Measurements from ENCODE around the gene PHF2.

Gene PHF2

DNA sequence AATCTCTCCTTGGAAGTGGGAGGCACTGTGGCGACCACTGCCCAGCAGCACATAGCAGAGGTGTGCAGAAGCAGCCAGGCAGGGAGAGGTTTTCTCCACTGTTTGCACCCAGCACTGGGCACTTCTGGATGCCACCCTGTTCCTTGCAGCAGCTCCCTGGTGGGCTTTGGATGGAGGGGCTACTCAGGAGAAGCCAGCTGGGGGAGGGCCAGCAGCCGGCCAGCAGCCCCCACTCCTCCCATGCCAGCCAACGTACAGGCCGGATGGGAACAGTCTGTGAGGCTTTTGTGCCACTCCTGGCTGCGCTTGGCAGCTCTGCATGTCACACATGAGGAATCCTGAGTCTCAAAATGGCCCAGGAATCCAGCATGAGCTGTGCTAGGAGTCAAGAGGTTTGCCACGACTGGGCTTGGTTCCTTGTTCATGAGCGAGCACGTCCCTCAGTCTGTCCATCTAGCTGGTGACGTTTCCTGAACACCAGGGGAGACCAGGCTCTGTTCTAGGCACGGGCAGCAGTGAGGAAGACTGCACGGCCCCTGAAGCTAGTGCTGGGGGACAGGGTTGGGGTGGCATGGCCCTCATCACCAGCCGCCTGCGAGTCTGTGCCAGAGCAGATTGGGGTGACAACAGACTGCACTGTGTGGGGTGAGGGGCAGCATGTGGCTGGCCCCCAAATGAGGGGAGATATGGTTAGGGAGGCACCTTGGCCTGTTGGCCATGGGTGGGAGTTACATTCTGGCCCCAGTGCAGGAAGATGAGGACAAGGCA, 10.1 kb downstream of the PHF2 start:
- H3K4me1 ChIP-seq (ENCODE audit: control insufficient read depth in 1 of 2, insufficient read depth in 2 of 2, low read length in 2 of 2), result peaks cover 20 to 23% of the 10 kb centered on the region in 2 donors
- no peak overlapping the region for H3K9ac ChIP-seq (ENCODE audit: low read depth in 1 of 2, low read length in 2 of 2)
- no peaks in the 10 kb centered on the region for H3K27me3 ChIP-seq (ENCODE audit: control insufficient read depth in 1 of 2, insufficient read depth in 2 of 2, low read length in 2 of 2)
- peaks cover 0 to 6% of the 10 kb centered on the region in 2 donors for H3K9me3 ChIP-seq (ENCODE audit: control insufficient read depth in 1 of 2, low read length in 2 of 2)
- no peak overlapping the region for H3K27ac ChIP-seq (ENCODE audit: low read depth, low read length)
- no peaks in the 10 kb centered on the region for H3K36me3 ChIP-seq (ENCODE audit: control insufficient read depth in 1 of 2, insufficient read depth in 2 of 2, low read length in 2 of 2)
- H3K4me3 ChIP-seq (ENCODE audit: low read depth in 1 of 2, low read length in 2 of 2), result no peak overlapping the region

- no peak overlapping the region for H3K27ac ChIP-seq (ENCODE audit: low read depth, low read length)
- H3K27me3 ChIP-seq (ENCODE audit: control insufficient read depth in 1 of 2, insufficient read depth in 2 of 2, low read length in 2 of 2), result no peaks in the 10 kb centered on the region
- H3K9ac ChIP-seq (ENCODE audit: low read depth in 1 of 2, low read length in 2 of 2), result no peak overlapping the region
- no peak overlapping the region for H3K4me3 ChIP-seq (ENCODE audit: low read depth in 1 of 2, low read length in 2 of 2)
- no peaks in the 10 kb centered on the region for H3K36me3 ChIP-seq (ENCODE audit: control insufficient read depth in 1 of 2, insufficient read depth in 2 of 2, low read length in 2 of 2)
- H3K4me1 ChIP-seq (ENCODE audit: control insufficient read depth in 1 of 2, insufficient read depth in 2 of 2, low read length in 2 of 2), result peaks cover 12 to 15% of the 10 kb centered on the region in 2 donors
- peaks cover 0 to 6% of the 10 kb centered on the region in 2 donors for H3K9me3 ChIP-seq (ENCODE audit: control insufficient read depth in 1 of 2, low read length in 2 of 2)
Observed at GRCh38 chr9:93587284-93587650, 10.9 kb downstream of the PHF2 start.

DNA sequence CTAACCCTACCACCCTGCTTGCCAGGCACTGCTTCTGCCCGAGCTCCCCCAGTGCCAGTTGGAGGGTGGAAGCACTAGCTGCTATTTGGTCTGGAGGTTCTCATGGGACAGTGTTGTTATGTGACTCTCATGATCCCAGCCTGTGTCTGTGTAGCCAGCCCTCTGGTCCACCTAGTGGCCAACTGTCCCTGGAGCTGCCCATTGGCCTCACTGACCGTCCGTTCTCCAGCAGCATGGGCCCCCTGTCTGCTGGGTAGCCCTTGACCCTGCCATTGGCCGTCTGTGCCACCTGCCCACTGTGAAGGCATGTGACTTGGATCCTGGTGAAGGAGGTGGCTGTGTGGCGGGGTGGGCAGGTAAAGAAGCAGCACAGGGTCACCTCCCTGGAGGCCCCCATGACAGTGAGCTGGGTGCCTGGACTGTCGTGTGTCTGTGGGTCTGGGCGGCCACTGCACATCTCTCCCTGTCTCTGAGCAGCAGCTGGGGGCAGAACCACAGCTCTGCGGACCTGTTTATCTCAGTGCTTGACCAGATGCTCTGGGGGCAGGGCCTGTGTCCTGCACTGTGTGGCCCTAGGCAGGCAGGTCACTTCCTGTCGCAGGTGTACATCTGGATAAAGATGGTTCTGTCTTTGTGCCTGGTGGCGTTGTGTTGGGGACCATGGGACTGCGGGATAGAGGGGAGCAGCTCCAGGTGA, 11.4 kb downstream of the PHF2 start:
- H3K4me1 ChIP-seq (ENCODE audit: control insufficient read depth in 1 of 2, insufficient read depth in 2 of 2, low read length in 2 of 2), result peaks cover 7 to 10% of the 10 kb centered on the region in 2 donors

GRCh38 chr9:93588641-93589609, 12.5 kb downstream of the PHF2 start:
- no peak overlapping the region for H3K9ac ChIP-seq (ENCODE audit: low read depth in 1 of 2, low read length in 2 of 2)
- peaks cover 0 to 6% of the 10 kb centered on the region in 2 donors for H3K9me3 ChIP-seq (ENCODE audit: control insufficient read depth in 1 of 2, low read length in 2 of 2)
- H3K27ac ChIP-seq (ENCODE audit: low read depth, low read length), result no peak overlapping the region
- H3K36me3 ChIP-seq (ENCODE audit: control insufficient read depth in 1 of 2, insufficient read depth in 2 of 2, low read length in 2 of 2), result no peaks in the 10 kb centered on the region
- no peak overlapping the region for H3K4me3 ChIP-seq (ENCODE audit: low read depth in 1 of 2, low read length in 2 of 2)
- H3K4me1 ChIP-seq (ENCODE audit: control insufficient read depth in 1 of 2, insufficient read depth in 2 of 2, low read length in 2 of 2), result peaks cover 11 to 13% of the 10 kb centered on the region in 2 donors
- no peaks in the 10 kb centered on the region for H3K27me3 ChIP-seq (ENCODE audit: control insufficient read depth in 1 of 2, insufficient read depth in 2 of 2, low read length in 2 of 2)

More for the DNA sequence above, 11.4 kb downstream of the PHF2 start:
- Histone ChIP-seq H3K27me3 (ENCODE audit: control insufficient read depth in 1 of 2, insufficient read depth in 2 of 2, low read length in 2 of 2) (no peaks in the 10 kb centered on the region), H3K9me3 (ENCODE audit: control insufficient read depth in 1 of 2, low read length in 2 of 2) (peaks cover 0 to 6% of the 10 kb centered on the region in 2 donors), H3K27ac (ENCODE audit: low read depth, low read length) (no peak overlapping the region), H3K36me3 (ENCODE audit: control insufficient read depth in 1 of 2, insufficient read depth in 2 of 2, low read length in 2 of 2) (no peaks in the 10 kb centered on the region), H3K9ac (ENCODE audit: low read depth in 1 of 2, low read length in 2 of 2) (no peak overlapping the region), H3K4me3 (ENCODE audit: low read depth in 1 of 2, low read length in 2 of 2) (no peak overlapping the region)

GRCh38 chr9:93589688-93590087, 13.3 kb downstream of the PHF2 start:
- no peak overlapping the region for H3K4me3 ChIP-seq (ENCODE audit: low read depth in 1 of 2, low read length in 2 of 2)
- no peak overlapping the region for H3K9ac ChIP-seq (ENCODE audit: low read depth in 1 of 2, low read length in 2 of 2)
- no peak overlapping the region for H3K27ac ChIP-seq (ENCODE audit: low read depth, low read length)
- H3K4me1 ChIP-seq (ENCODE audit: control insufficient read depth in 1 of 2, insufficient read depth in 2 of 2, low read length in 2 of 2), result peaks cover 12 to 20% of the 10 kb centered on the region in 2 donors
- H3K27me3 ChIP-seq (ENCODE audit: control insufficient read depth in 1 of 2, insufficient read depth in 2 of 2, low read length in 2 of 2), result no peaks in the 10 kb centered on the region
- H3K9me3 ChIP-seq (ENCODE audit: control insufficient read depth in 1 of 2, low read length in 2 of 2), result no peaks in the 10 kb centered on the region
- H3K36me3 ChIP-seq (ENCODE audit: control insufficient read depth in 1 of 2, insufficient read depth in 2 of 2, low read length in 2 of 2), result no peaks in the 10 kb centered on the region

GRCh38 chr9:93590609-93591234, 14.3 kb downstream of the PHF2 start:
- Histone ChIP-seq H3K9me3 (ENCODE audit: control insufficient read depth in 1 of 2, low read length in 2 of 2) (no peaks in the 10 kb centered on the region), H3K36me3 (ENCODE audit: control insufficient read depth in 1 of 2, insufficient read depth in 2 of 2, low read length in 2 of 2) (no peaks in the 10 kb centered on the region), H3K27ac (ENCODE audit: low read depth, low read length) (no peak overlapping the region), H3K27me3 (ENCODE audit: control insufficient read depth in 1 of 2, insufficient read depth in 2 of 2, low read length in 2 of 2) (no peaks in the 10 kb centered on the region), H3K4me1 (ENCODE audit: control insufficient read depth in 1 of 2, insufficient read depth in 2 of 2, low read length in 2 of 2) (peaks cover 12 to 19% of the 10 kb centered on the region in 2 donors), H3K4me3 (ENCODE audit: low read depth in 1 of 2, low read length in 2 of 2) (no peak overlapping the region), H3K9ac (ENCODE audit: low read depth in 1 of 2, low read length in 2 of 2) (no peak overlapping the region)

DNA sequence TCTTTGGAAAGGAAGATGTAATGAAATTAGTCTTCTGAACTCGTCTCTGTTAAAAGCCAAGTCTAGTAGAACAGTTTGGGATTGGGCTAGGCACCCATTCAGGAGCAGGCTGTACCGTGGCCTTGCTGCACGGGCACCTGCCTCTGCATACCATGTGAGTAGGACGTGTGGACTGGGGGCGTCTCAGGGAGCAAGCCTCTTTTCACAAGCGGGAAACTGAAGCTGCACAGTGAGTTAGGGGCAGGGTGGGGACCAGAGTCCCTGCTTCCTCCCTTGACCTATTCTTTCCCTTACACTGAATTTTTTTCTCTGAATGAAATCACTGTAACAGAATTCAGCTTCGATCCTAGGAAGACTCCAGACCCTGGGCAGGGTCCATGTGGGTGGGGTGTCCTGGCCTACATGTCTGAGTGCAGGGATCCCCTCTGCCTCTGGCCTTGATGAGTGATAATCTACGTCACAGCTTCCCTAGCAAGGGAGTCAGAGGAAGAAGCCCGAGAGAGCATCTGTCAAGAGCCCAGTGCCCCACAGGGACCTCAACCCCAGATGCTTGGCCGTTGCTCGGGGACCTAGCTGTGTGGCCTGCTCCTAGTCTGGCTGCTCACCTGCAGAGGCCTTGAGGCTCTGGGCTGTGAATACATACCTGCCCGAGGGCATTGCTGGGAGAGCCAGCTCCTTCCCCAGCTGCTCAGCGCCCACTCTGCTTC, 15.1 kb downstream of the PHF2 start:
- no peak overlapping the region for H3K4me3 ChIP-seq (ENCODE audit: low read depth in 1 of 2, low read length in 2 of 2)
- H3K27ac ChIP-seq (ENCODE audit: low read depth, low read length), result no peak overlapping the region
- H3K4me1 ChIP-seq (ENCODE audit: control insufficient read depth in 1 of 2, insufficient read depth in 2 of 2, low read length in 2 of 2), result peaks cover 12 to 17% of the 10 kb centered on the region in 2 donors
- H3K9ac ChIP-seq (ENCODE audit: low read depth in 1 of 2, low read length in 2 of 2), result no peak overlapping the region
- H3K36me3 ChIP-seq (ENCODE audit: control insufficient read depth in 1 of 2, insufficient read depth in 2 of 2, low read length in 2 of 2), result no peaks in the 10 kb centered on the region
- no peaks in the 10 kb centered on the region for H3K27me3 ChIP-seq (ENCODE audit: control insufficient read depth in 1 of 2, insufficient read depth in 2 of 2, low read length in 2 of 2)
- H3K9me3 ChIP-seq (ENCODE audit: control insufficient read depth in 1 of 2, low read length in 2 of 2), result no peaks in the 10 kb centered on the region

- Histone ChIP-seq H3K4me3 (ENCODE audit: low read depth in 1 of 2, low read length in 2 of 2) (no peak overlapping the region), H3K27ac (ENCODE audit: low read depth, low read length) (no peak overlapping the region), H3K9ac (ENCODE audit: low read depth in 1 of 2, low read length in 2 of 2) (no peak overlapping the region), H3K36me3 (ENCODE audit: control insufficient read depth in 1 of 2, insufficient read depth in 2 of 2, low read length in 2 of 2) (no peaks in the 10 kb centered on the region), H3K4me1 (ENCODE audit: control insufficient read depth in 1 of 2, insufficient read depth in 2 of 2, low read length in 2 of 2) (peaks cover 12 to 17% of the 10 kb centered on the region in 2 donors), H3K27me3 (ENCODE audit: control insufficient read depth in 1 of 2, insufficient read depth in 2 of 2, low read length in 2 of 2) (no peaks in the 10 kb centered on the region), H3K9me3 (ENCODE audit: control insufficient read depth in 1 of 2, low read length in 2 of 2) (no peaks in the 10 kb centered on the region)
Observed at GRCh38 chr9:93592008-93592642, 15.7 kb downstream of the PHF2 start.

- Histone ChIP-seq H3K9ac (ENCODE audit: low read depth in 1 of 2, low read length in 2 of 2) (no peak overlapping the region), H3K27me3 (ENCODE audit: control insufficient read depth in 1 of 2, insufficient read depth in 2 of 2, low read length in 2 of 2) (no peaks in the 10 kb centered on the region), H3K4me1 (ENCODE audit: control insufficient read depth in 1 of 2, insufficient read depth in 2 of 2, low read length in 2 of 2) (peaks cover 12 to 17% of the 10 kb centered on the region in 2 donors), H3K36me3 (ENCODE audit: control insufficient read depth in 1 of 2, insufficient read depth in 2 of 2, low read length in 2 of 2) (no peaks in the 10 kb centered on the region), H3K4me3 (ENCODE audit: low read depth in 1 of 2, low read length in 2 of 2) (no peak overlapping the region), H3K9me3 (ENCODE audit: control insufficient read depth in 1 of 2, low read length in 2 of 2) (no peaks in the 10 kb centered on the region), H3K27ac (ENCODE audit: low read depth, low read length) (no peak overlapping the region)
Observed at GRCh38 chr9:93592643-93593021, 16.2 kb downstream of the PHF2 start.
